ENCODE data around the gene RTTN.
"Not testable (repeated sequence)": the region's sequence is repeated elsewhere in the genome, so short reads cannot be mapped to it uniquely, and the experiment has no call there.

Gene RTTN

DNA sequence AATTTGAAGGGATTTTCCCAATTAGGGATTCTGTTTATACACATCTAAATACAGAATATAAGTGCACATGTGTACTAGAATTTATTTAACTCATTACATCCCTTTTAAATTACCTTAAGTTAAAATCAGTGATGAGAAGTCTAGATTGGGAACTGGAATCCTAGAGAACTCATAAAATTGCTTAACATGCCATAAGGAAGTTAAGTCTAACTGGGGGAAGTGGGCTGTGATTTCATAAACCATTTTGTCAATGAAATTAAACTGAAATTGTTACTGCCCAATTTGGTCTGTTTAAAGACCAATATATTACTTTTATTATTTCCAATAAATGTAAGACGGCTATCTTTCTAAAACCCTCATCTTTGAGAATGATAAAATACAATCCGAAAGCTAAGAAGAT, 185.5 kb downstream of the RTTN start:
- DNase-seq: no peak

DNA sequence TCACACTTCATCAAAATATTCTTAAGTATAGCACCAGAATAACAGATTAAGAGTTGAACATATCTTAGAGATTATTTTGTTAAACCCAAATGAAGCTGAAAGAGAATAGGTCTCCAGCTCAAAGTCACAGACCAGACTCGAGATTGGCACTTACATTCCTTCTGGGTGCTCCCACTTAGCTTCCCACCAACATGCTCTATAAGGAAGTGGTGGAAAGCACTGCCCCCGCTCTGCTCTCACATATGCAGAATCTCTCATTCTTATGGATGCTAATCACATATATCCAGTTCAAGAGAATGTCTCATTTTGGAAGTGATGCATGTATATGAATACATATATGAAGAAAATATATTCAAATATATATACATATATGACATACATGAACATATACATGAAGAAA, 186.4 kb downstream of the RTTN start:
- no peak for DNase-seq

DNA sequence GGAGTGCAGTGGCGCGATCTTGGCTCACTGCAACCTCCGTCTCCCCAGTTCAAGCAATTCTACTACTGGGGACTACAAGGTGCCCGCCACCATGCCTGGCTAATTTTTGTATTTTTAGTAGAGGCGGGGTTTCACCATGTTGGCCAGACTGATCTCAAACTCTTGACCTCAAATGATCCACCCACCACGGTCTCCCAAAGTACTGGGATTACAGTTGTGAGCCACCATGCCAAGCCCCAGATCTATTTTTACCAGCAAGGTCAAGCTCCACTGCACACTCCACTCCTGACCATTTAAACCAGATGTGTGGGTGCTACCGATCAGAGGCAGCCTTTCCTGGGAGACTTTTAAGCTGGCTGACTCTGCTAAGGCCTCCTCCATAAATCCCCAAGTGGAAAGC, 190.4 kb downstream of the RTTN start:
- no peak for DNase-seq

DNA sequence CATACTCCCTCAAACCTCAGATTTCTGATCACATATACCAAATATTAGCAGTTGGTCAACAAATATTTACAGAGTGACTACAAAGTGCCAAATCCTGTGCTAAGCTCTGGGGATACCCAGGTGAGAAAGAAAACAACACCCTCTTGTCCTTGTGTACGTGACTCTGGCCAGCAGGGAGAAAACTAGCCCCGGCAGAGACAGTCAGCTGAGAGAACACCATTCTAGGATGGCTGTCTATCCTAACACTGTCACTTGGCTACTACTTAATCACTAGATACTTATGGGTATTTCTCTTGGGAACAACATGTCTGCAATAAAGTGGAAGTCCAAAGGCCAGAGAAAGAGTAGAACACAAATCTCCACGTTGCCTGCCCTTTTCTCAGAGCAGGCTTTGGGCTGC, 199.9 kb downstream of the RTTN start:
- DNase-seq: no peak

DNA sequence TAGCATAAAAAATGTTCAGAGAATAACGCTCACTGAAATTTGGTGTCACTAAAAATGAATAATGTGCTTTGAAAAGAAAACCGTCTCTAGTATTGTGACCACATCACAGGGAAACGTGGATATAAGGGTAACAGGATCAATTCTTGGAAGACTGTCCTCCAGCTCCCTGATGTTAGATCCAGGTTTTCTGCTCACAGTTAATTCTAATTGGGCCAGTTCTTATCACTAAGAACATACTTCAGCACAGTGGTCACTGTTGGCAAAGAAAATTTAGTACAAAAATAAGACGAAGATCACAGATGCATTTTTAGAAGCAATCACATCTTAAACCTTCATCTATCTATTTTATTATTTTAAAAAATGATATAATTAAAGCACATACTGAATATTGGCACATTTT, 200.8 kb downstream of the RTTN start:
- no peak for DNase-seq

DNA sequence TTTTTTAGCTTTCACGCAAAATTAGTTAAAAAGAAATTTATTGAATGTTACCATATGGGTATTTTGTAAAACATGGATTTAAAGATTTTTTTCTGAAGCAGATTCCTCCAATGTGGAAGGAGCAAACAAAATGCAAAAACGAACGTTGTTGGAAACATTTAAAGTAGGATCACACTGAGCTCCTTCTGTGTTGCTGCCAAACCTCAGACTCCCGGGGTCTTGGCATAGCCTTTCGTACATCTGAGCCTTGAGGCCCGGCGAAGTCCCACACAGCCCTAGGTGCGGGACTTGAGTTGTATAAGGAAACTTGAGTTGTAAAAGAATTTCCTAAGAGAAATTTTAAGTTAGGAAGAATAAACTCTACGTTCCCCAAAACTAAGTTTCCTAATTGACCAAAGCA, 205.8 kb downstream of the RTTN start:
- DNase-seq: no peak

DNA sequence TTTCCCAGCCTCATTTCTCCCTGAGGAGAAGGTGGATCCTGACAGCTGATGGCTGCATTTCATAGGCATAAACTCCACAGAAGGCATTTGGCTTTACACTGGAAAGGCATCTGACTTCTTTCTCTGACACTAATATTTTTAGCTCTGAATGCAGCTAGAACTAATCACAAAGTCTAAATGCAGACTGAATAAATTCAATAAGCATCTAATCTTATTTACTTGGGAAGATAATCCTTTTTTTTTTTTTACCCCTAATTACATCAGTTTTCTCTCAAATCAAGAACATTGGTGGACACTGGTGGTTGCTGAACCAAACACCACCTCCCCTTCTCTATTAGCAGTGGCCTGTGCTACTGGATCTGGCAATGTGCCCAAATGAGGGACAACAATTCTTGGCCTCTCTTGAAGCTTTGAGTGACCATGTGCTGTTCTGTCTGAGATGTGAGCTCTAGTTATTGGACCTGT, 206.9 kb downstream of the RTTN start:
- no peak for DNase-seq

DNA sequence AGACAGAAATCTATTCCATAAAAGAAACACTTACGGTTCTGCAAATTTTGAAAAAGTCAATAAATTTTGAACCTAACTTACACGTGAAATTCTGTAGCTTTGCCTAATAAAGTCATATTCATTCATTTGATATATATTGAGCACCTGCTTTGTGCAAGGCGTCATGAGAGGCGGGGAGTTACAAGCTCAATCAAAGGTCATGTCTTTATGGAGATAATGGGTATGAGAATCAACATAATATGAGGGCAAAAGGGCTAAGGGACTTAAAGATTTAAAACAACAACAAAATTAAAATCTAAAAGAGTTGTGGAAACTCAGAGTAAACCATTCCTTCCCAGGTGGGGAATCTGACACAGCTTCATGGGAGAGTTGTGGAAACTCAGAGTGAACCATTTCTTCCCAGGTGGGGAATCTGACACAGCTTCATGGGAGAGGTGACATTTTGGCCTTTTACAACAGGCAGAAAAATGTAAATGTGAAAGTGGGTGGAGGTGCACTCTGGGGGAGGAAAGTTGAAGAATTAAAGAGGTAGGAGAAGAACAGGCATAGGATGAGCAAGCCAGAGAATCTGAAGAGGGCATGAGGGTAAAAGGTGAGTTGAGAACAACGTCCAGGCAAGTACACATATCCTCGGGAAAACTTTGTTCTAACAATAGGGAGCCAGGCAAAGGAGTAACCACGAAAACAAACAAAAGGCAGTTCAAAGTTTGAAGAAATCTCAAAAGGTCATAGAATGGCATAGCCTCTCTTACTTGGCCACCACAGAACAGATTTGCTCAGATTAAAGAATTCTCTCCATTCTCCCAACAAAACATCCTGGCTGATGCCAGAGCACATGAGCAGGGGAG, 208.3 kb downstream of the RTTN start:
- no peak for DNase-seq

DNA sequence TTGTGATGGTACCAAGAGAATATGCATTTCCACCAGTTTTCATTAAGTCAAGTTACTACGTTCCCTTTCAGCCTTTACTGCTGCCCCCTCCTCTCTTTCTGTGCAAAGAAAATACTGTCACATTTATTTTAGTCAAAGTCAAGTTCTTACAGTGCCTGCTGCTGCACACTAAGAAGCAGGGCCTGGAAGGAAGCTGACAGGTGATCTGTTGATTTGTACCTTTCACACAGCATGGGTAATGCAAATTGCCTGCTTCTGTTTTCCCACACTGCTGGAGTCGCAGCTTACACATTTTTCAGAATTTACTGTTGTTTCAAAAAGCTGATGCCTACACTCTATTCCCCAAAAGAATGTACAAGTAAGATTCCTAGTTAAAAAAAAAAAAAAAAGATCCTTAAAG, 209.1 kb downstream of the RTTN start:
- DNase-seq: no peak

DNA sequence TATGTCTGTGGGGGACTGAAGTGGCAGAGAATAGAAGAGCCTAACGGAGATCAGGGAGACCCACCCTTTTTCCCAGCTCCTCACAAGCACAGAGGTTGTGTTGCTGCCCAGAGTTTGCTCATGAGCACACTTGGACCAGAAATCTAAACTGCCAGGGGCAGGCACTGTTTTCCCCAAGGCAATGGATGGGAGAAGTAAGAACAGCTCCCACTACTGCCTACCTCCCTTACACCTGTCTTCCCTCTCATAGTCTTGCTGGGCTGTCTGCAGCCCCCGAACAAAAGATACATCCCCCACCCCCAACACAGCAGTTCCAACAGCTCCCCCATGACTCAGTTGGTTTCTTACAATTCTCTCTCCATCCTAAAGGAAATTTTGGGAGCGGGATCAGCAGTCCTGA, 209.7 kb downstream of the RTTN start:
- no peak for DNase-seq

DNA sequence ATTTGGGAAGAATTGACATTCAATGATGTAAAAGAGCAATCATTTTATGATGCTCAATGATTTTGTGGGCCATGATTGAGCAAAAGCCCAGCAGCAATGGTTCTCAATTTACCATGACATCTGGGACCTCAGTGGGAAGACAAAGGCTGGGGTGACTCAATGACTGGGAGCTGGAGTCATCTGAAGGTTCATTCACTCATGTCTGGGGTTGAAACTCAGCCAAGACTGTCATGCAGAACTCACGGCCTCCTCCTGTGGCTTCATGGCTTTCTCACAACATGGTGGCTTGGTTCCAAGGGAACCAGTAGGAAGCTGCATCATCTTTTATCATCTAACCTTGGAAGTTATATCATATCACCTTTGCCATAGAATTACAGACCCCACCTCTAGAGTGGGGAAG, 212.7 kb downstream of the RTTN start:
- DNase-seq: no peak

DNA sequence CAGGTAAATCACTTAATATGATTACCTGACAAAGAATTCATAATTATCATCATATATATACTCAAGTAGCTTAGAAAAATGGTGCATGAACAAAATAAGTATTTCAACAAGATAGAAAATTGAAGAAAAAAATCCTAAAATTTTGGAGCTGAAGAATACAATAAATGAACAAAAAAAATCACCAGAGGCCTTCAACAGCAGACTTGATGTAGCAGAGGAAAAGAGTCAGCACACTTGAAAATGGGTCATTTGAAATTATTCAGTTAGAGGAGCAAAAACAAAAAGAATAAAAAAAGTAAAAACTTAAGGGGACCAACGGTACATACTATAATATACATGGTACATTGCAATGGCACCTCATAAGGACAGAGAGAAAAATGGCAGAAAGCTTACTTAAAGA, 217.6 kb downstream of the RTTN start:
- no peak for DNase-seq

DNA sequence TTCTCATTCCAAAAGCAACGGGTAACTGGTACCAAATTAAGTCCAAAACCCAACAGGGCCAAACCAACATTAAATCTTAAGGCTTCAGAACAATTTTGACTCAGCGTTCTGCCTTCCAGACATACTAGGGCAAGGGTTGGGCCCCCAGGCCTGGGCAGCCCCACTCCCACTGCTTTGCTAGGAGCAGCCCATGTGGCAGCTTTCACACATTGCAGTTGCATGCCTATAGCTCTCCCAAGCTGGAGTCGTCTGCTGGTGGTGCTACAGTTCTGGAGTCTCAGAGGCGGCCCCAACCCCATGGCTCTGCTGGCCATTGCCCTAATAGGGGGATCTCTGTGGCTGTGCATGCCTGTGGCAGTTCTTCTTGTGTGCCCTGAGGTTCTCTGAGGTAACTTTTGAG, 220.2 kb downstream of the RTTN start:
- no peak for DNase-seq

DNA sequence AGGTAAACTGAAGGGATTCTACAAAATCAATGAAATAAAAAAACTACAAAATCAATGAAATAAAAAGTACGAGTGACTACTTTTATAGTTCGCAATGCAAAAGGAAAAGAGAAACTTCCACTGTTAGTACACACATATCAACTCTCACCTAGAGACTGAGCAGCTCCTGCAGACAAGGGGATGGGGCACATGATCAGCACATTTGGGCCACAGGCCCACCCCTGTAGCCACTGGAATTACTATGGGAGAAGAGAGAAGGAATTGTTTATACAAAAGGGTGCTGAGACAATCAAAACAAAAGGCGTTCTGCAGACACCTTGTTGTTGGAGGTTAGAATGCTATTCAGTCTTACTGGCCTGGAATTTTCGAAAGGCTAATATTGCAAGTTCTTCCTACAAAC, 223.1 kb downstream of the RTTN start:
- DNase-seq: no peak

DNA sequence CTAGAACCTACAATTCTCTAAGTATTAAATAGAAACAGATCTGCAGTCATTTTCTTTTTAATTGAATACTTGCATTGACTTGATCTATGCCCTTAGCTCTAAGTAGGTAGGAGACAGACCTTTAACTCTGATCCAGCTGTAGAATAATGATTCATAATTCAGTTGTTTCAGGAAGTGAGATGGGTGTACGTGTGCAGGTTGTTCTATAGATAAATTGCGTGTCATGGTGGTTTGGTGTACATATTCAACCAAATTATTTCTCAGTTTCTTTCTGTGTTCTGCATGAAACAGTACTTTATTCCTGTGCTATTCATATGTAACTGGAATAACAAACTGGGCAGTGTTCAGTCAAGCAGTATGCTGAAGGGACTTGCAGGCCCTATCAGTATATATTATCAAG, 223.5 kb downstream of the RTTN start:
- no peak for DNase-seq

DNA sequence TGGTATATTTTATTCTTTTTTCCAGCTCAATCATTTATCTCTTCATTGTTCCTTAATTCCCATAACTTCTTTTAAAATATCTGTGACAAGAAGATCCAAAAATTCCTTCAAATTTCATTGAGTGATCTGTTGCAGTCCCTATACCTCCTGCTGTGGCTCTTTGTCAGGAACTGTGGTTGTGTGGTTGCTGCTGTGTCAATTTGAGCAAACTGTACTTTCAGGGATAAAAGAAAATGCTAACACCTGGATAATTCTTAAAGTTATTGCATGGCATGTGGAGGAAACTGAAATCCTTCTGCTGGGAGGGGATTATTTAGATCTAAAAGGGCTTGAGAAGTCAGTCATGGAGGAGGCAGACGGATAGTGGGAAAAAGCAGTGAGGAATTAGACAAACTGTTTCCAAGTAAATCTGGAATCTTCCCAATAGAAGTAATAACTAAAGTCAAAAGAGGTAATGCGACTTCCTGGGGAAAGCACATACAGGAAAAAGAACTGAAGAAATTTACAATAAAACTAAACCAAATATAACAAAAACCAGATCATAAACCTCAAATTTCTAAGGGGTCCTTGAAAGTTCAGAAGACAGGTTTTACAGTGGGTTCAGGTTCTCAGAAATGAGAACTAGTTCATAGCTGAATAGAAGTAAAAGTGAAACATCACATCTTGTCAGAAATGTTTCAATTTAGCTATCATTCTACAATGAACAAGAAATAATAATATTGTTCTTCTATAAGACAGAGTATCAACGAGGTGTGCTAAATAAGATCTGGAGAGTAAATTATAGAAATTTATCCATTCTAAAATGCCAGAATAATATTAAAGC, 224.3 kb downstream of the RTTN start:
- DNase-seq: no peak

DNA sequence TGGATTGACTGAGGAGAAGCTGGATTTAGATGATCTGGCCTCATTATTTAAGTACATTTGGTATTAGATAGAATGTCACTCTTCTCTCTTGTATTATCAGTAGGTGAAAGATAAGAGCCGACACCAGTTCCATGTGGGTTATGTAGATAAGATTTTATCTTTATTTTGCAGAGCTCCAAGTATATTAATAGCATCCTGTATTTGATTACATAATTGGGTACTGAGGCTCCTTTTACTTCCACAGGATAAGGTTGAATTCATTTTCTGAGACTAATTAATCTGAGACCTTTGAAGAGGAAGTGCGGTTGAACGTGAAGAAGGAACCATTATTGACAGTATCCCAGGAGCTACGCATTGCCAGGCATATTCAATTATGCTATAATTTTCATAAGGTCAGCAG, 225.0 kb downstream of the RTTN start:
- DNase-seq: no peak

DNA sequence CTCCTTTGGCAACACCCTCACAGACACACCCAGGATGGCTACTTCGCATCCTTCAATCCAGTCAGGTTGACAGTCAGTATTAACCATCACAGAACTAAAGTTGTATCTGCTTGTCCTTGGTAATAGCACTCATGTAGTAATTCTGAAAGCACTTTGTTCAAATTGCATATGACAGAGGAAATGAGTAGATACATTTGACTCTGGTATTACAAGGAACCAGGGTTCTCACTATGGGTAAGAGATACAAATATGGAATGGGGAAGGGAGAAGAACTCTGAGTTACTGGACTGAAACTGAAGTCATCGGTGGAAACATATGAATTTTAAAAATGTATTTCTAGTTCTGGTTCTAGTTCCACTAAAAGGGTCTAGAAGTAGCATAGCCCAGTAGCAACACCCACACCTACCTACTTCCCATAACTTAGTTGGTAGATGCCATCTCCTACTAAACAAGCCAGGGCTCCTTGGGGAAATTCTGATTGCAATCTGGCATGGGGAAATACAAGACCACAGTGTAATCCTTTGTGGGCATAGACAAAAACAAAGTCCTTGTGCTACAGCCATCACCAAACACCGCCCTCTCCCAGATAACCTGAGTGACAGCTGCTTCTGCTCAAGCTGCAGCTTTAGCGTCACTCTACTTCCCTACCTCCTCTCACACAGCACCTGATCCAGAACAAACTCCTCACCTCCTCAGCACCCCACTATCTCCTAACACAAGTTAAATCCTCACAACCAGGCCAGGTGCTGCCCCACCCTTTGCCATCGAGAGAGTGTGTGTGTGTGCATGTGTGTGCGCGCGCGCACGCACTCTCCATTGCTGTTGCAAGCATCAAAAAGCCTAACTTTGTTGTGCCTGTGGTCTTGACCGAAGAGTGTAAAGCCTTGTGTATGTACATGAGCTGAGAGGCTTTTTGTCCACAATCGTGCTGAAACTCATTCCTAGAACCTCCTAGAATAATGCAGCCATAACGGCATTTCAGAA, 226.5 kb downstream of the RTTN start:
- DNase-seq: no peak

DNA sequence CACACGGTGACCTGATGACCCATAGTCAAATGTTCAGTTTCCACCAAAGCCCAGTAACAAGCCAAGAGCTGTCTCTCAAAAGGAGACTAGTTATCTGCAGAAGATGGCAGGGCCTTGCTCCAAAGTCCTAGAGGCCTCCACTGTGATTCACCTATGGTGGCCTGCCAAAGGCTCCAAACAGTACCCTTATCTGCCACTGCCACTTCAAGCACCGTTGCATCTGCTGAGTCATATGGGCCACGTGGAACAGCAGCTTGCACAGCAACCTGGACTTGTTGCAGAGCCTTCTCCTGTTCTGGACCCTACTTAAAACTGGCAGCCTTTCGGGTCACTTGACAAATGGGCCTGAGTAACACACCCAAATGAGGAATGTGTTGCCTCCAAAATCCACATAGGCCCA, 230.2 kb downstream of the RTTN start:
- not testable (repeated sequence) for DNase-seq

DNA sequence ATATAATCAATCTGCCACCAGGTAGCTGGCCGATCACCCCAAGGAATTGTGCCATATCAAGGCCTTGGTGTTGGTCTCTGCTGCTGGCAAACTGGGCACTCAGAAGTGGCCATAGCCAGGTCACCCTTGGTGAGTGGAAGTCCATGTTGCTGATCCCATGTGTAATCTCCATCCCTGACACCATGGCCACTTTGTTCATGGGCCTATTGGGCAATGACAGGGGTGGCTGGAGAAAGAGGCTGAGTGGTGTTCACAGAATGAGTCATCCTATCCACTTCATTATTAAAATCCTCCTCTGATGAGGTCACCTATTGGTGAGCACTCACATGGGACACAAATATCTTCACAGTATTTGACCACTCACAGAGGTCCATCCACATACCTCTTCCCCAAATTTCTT, 231.1 kb downstream of the RTTN start:
- no peak for DNase-seq

DNA sequence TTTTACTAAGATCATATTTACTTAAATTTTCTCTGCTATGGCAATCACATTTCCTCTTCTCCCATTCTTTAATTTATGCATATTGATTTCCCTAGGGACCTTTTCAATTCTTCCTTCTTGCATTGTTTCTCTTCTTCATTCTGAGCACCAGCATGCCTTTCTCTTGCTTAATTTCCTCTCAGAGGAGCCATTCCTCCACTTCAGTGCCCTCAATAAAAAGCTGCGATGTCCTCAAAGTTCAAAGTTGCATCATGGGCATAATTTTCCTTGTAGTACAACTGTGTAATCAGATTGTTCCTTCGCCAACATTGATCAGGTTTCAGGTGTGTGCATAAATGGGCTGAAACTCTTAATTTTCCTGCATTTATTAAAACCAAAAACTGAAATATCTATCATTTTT, 236.0 kb downstream of the RTTN start:
- no peak for DNase-seq

DNA sequence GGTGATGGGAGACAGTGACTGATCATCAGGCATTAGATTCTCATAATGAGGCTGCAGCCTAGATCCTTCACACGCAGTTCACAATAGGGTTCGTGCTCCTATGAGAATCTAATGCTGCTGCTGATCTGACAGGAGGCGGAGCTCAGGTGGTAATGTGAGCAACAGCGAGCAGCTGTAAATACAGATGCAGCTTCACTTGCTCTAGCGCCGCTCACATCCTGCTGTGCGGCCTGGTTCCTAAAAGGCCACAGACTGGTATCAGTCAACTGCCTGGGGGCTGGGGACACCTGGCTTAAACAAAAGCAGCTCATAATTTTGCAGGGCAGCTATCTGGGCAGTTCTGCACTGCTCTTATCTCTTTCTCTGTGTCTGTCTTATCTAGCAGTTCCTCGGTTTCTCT, 237.4 kb downstream of the RTTN start:
- no peak for DNase-seq

DNA sequence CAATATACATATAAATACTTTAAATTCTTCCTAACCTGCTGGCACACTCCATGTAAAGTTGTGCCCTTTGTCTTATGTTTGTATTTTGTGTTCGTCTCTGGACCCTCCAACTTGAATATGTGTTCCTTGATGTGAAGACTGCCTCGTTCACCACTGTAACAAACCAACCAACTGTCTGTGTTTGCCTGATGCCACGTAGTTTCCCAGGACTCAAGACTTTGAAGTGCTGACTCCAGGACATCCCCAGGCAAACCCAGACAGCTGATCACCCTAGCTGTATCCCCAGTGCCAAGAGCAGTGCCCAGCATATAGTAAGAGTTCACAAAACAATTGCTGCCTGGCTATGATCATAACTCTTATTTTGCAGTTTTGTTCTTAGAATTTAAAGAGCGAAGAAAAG, 242.3 kb downstream of the RTTN start:
- no peak for DNase-seq
